Measurements from ENCODE around the gene NMD3. TPM values are rescaled to one million over a fixed set of nuclear protein-coding genes. Genes with fewer than 3 reads are reported as not detected.
"Not testable (repeated sequence)": the region's sequence is repeated elsewhere in the genome, so short reads cannot be mapped to it uniquely, and the experiment has no call there.

Gene NMD3
- 88.0 and 165 TPM in 2 replicates for total RNA-seq (ENCODE audit: low replicate concordance)

DNA sequence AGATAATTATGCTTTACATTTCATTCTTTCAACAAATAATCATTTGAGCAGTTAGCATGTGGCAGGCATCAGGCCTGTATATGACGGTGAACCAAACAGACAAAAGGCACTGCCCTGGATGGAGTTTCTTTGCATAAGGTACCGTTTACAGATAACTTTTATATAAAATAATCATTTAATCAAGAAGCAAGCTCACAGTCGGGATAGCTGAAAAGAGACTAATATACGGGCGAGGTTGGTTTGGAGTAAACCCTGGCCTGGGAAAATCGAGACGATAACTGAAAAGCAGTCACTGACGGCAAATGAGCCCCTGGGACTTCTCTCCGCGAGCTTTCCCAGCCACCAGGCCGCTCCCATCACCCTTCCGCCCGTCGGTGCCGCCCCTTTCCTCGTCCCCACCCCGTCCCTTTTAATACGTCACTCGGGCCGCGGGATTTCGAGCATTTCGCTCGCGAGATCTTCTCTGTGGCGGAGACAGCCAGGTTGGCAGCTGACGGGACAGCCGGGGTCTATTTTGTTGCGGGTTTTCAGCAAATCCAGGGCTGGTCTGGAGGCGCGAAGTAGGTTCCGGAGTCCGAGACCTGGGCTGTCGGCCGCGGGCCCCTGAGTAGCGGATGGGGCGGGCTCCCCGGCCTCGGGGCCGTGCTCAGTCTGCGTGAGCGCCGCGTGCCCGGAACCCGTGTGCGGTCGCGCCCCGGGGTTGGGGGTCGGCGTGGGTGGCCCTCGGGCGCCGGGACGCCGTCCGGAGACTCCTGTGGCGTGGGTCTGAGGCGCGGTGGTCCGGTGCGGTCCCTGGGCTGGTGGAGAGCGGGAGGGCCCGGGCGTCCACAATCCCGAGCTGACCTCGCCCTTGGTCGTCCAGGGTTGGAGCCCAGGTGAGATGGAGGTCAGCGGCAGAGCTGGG, at the start of gene NMD3:
Gene NMD3 (plus strand): TSS at position 462 of the 904 bp plus-strand sequence. CDS start 703 bp downstream, outside the sequence.
- TF ChIP-seq CTCF (IDR thresholded peaks at IDR 0.05; ENCODE audit: insufficient read depth, low read length) = no peak
- peak within 1 kb of the TSS; percentile 95 for H3K4me3 ChIP-seq (ENCODE audit: low read depth, low read length)

GRCh38 chr3:161171639-161172552, 49.2 kb upstream of the NMD3 start:
- DNase-seq (ENCODE audit: low read depth) = peak; percentile 33
- H3K4me3 ChIP-seq (ENCODE audit: low read depth, low read length) = no peak overlapping the region
- peak; percentile 33 for TF ChIP-seq CTCF (IDR thresholded peaks at IDR 0.05; ENCODE audit: insufficient read depth, low read length)

More for the DNA sequence above, at the start of gene NMD3:
- DNase-seq (ENCODE audit: low read depth) = peak; percentile 93

- TF ChIP-seq CTCF (IDR thresholded peaks at IDR 0.05; ENCODE audit: insufficient read depth, low read length) = no peak
- H3K4me3 ChIP-seq (ENCODE audit: low read depth, low read length) = no peak overlapping the region
- no peak for DNase-seq (ENCODE audit: low read depth)
These were observed 45.6 kb upstream of the NMD3 start for GRCh38 chr3:161175506-161175905.

DNA sequence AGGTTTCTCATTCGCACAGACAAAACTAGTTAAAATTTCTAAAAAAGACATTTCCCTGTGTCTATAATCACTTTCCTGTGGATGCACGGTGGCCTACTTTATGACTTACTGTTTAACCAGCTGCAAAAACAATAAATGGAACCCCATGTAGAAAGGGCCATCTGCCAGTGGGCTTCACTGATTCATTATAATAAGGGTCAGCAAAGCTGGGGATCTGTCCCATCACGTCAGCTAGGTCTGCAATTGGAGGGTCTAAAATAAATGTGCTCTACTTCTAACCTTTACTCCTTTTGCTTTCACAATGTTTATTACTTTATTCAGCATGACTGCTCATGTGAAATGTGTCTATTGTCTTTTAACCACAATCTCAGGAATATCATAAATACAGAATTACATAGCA, 43.1 kb upstream of the NMD3 start:
- TF ChIP-seq CTCF (IDR thresholded peaks at IDR 0.05; ENCODE audit: insufficient read depth, low read length) = no peak
- DNase-seq (ENCODE audit: low read depth) = peak; percentile 12
- H3K4me3 ChIP-seq (ENCODE audit: low read depth, low read length) = no peak overlapping the region

GRCh38 chr3:161181371-161181770, 39.7 kb upstream of the NMD3 start:
- peak; percentile 91 for DNase-seq (ENCODE audit: low read depth)
- not testable (repeated sequence) for H3K4me3 ChIP-seq (ENCODE audit: low read depth, low read length)

GRCh38 chr3:161187046-161187445, 34.1 kb upstream of the NMD3 start:
- DNase-seq (ENCODE audit: low read depth) = no peak
- no peak for TF ChIP-seq CTCF (IDR thresholded peaks at IDR 0.05; ENCODE audit: insufficient read depth, low read length)
- no peak overlapping the region for H3K4me3 ChIP-seq (ENCODE audit: low read depth, low read length)
